ENCODE measurements around the gene CRBN.

CRBN gene

GRCh38 chr3:3119393-3119851 is 60.1 kb downstream of the CRBN start:
- H3K36me3 ChIP-seq (ENCODE audit: control insufficient read depth, insufficient read depth, low read length), result no peaks in the 10 kb centered on the region
- DNase-seq, result no peak
- no peaks in the 10 kb centered on the region for H3K27me3 ChIP-seq (replicated peaks; ENCODE audit: control insufficient read depth, insufficient read depth, low read length, poor library complexity, severe bottlenecking)
- H3K4me1 ChIP-seq (ENCODE audit: control insufficient read depth, insufficient read depth, low read length, poor library complexity, severe bottlenecking), result no peaks in the 10 kb centered on the region
- H3K9me3 ChIP-seq (ENCODE audit: control insufficient read depth, low read length), result no peaks in the 10 kb centered on the region
- no peak overlapping the region for H3K4me3 ChIP-seq (ENCODE audit: insufficient read depth, low read depth, low read length, poor library complexity, severe bottlenecking)
- H3K27ac ChIP-seq (ENCODE audit: insufficient read depth, low read length, poor library complexity, severe bottlenecking), result no peak overlapping the region

GRCh38 chr3:3117651-3118050 is 61.8 kb downstream of the CRBN start:
- H3K36me3 ChIP-seq (ENCODE audit: control insufficient read depth, insufficient read depth, low read length), result no peaks in the 10 kb centered on the region
- no peaks in the 10 kb centered on the region for H3K9me3 ChIP-seq (ENCODE audit: control insufficient read depth, low read length)
- no peaks in the 10 kb centered on the region for H3K4me1 ChIP-seq (ENCODE audit: control insufficient read depth, insufficient read depth, low read length, poor library complexity, severe bottlenecking)
- no peaks in the 10 kb centered on the region for H3K27me3 ChIP-seq (replicated peaks; ENCODE audit: control insufficient read depth, insufficient read depth, low read length, poor library complexity, severe bottlenecking)
- H3K27ac ChIP-seq (ENCODE audit: insufficient read depth, low read length, poor library complexity, severe bottlenecking), result no peak overlapping the region
- DNase-seq, result no peak
- no peak overlapping the region for H3K4me3 ChIP-seq (ENCODE audit: insufficient read depth, low read depth, low read length, poor library complexity, severe bottlenecking)

- H3K27me3 ChIP-seq (replicated peaks; ENCODE audit: control insufficient read depth, insufficient read depth, low read length, poor library complexity, severe bottlenecking), result no peaks in the 10 kb centered on the region
- DNase-seq, result no peak
- H3K36me3 ChIP-seq (ENCODE audit: control insufficient read depth, insufficient read depth, low read length), result no peaks in the 10 kb centered on the region
- peaks cover 4% of the 10 kb centered on the region for H3K4me1 ChIP-seq (ENCODE audit: control insufficient read depth, insufficient read depth, low read length, poor library complexity, severe bottlenecking)
- H3K9me3 ChIP-seq (ENCODE audit: control insufficient read depth, low read length), result no peaks in the 10 kb centered on the region
- no peak overlapping the region for H3K4me3 ChIP-seq (ENCODE audit: insufficient read depth, low read depth, low read length, poor library complexity, severe bottlenecking)
- H3K27ac ChIP-seq (ENCODE audit: insufficient read depth, low read length, poor library complexity, severe bottlenecking), result no peak overlapping the region
These were observed 66.3 kb downstream of the CRBN start for GRCh38 chr3:3113042-3113709.

GRCh38 chr3:3110749-3111361 is 68.6 kb downstream of the CRBN start:
- H3K4me1 ChIP-seq (ENCODE audit: control insufficient read depth, insufficient read depth, low read length, poor library complexity, severe bottlenecking), result peaks cover 4% of the 10 kb centered on the region
- no peaks in the 10 kb centered on the region for H3K36me3 ChIP-seq (ENCODE audit: control insufficient read depth, insufficient read depth, low read length)
- no peak for DNase-seq
- no peaks in the 10 kb centered on the region for H3K9me3 ChIP-seq (ENCODE audit: control insufficient read depth, low read length)
- H3K4me3 ChIP-seq (ENCODE audit: insufficient read depth, low read depth, low read length, poor library complexity, severe bottlenecking), result no peak overlapping the region
- no peaks in the 10 kb centered on the region for H3K27me3 ChIP-seq (replicated peaks; ENCODE audit: control insufficient read depth, insufficient read depth, low read length, poor library complexity, severe bottlenecking)
- peak overlapping the region; percentile 73 for H3K27ac ChIP-seq (ENCODE audit: insufficient read depth, low read length, poor library complexity, severe bottlenecking)

GRCh38 chr3:3110299-3110630 is 69.2 kb downstream of the CRBN start, which contains the start of gene IL5RA:
IL5RA (minus strand) TSS chr3:3110374; CDS start chr3:3104984, 5,390 bp downstream.
- DNase-seq, result peak in 1 of 3 donors; percentile 28
- Histone ChIP-seq H3K4me1 (ENCODE audit: control insufficient read depth, insufficient read depth, low read length, poor library complexity, severe bottlenecking) (peaks cover 4% of the 10 kb centered on the region), H3K9me3 (ENCODE audit: control insufficient read depth, low read length) (no peaks in the 10 kb centered on the region), H3K27me3 (replicated peaks; ENCODE audit: control insufficient read depth, insufficient read depth, low read length, poor library complexity, severe bottlenecking) (no peaks in the 10 kb centered on the region), H3K36me3 (ENCODE audit: control insufficient read depth, insufficient read depth, low read length) (no peaks in the 10 kb centered on the region), H3K27ac (ENCODE audit: insufficient read depth, low read length, poor library complexity, severe bottlenecking) (peak within 1 kb of the TSS; percentile 73), H3K4me3 (ENCODE audit: insufficient read depth, low read depth, low read length, poor library complexity, severe bottlenecking) (peak within 1 kb of the TSS; percentile 23)

GRCh38 chr3:3109407-3110298 is 69.8 kb downstream of the CRBN start:
- H3K27ac ChIP-seq (ENCODE audit: insufficient read depth, low read length, poor library complexity, severe bottlenecking), result peak overlapping the region; percentile 73
- H3K9me3 ChIP-seq (ENCODE audit: control insufficient read depth, low read length), result no peaks in the 10 kb centered on the region
- peaks cover 4% of the 10 kb centered on the region for H3K4me1 ChIP-seq (ENCODE audit: control insufficient read depth, insufficient read depth, low read length, poor library complexity, severe bottlenecking)
- H3K27me3 ChIP-seq (replicated peaks; ENCODE audit: control insufficient read depth, insufficient read depth, low read length, poor library complexity, severe bottlenecking), result no peaks in the 10 kb centered on the region
- no peak for DNase-seq
- H3K36me3 ChIP-seq (ENCODE audit: control insufficient read depth, insufficient read depth, low read length), result no peaks in the 10 kb centered on the region
- H3K4me3 ChIP-seq (ENCODE audit: insufficient read depth, low read depth, low read length, poor library complexity, severe bottlenecking), result peak overlapping the region; percentile 23

GRCh38 chr3:3107858-3108257 is 71.6 kb downstream of the CRBN start:
- no peak overlapping the region for H3K4me3 ChIP-seq (ENCODE audit: insufficient read depth, low read depth, low read length, poor library complexity, severe bottlenecking)
- no peaks in the 10 kb centered on the region for H3K36me3 ChIP-seq (ENCODE audit: control insufficient read depth, insufficient read depth, low read length)
- H3K4me1 ChIP-seq (ENCODE audit: control insufficient read depth, insufficient read depth, low read length, poor library complexity, severe bottlenecking), result peaks cover 4% of the 10 kb centered on the region
- no peak overlapping the region for H3K27ac ChIP-seq (ENCODE audit: insufficient read depth, low read length, poor library complexity, severe bottlenecking)
- no peaks in the 10 kb centered on the region for H3K9me3 ChIP-seq (ENCODE audit: control insufficient read depth, low read length)
- H3K27me3 ChIP-seq (replicated peaks; ENCODE audit: control insufficient read depth, insufficient read depth, low read length, poor library complexity, severe bottlenecking), result no peaks in the 10 kb centered on the region
- no peak for DNase-seq

- Histone ChIP-seq H3K4me1 (ENCODE audit: control insufficient read depth, insufficient read depth, low read length, poor library complexity, severe bottlenecking) (peaks cover 4% of the 10 kb centered on the region), H3K27ac (ENCODE audit: insufficient read depth, low read length, poor library complexity, severe bottlenecking) (no peak overlapping the region), H3K4me3 (ENCODE audit: insufficient read depth, low read depth, low read length, poor library complexity, severe bottlenecking) (no peak overlapping the region), H3K9me3 (ENCODE audit: control insufficient read depth, low read length) (no peaks in the 10 kb centered on the region), H3K36me3 (ENCODE audit: control insufficient read depth, insufficient read depth, low read length) (no peaks in the 10 kb centered on the region), H3K27me3 (replicated peaks; ENCODE audit: control insufficient read depth, insufficient read depth, low read length, poor library complexity, severe bottlenecking) (no peaks in the 10 kb centered on the region)
- DNase-seq, result no peak
These were observed 72.3 kb downstream of the CRBN start for GRCh38 chr3:3107181-3107580.

GRCh38 chr3:3105815-3106214 is 73.7 kb downstream of the CRBN start:
- DNase-seq, result no peak
- H3K4me3 ChIP-seq (ENCODE audit: insufficient read depth, low read depth, low read length, poor library complexity, severe bottlenecking), result no peak overlapping the region
- no peaks in the 10 kb centered on the region for H3K9me3 ChIP-seq (ENCODE audit: control insufficient read depth, low read length)
- no peaks in the 10 kb centered on the region for H3K27me3 ChIP-seq (replicated peaks; ENCODE audit: control insufficient read depth, insufficient read depth, low read length, poor library complexity, severe bottlenecking)
- H3K4me1 ChIP-seq (ENCODE audit: control insufficient read depth, insufficient read depth, low read length, poor library complexity, severe bottlenecking), result peaks cover 4% of the 10 kb centered on the region
- no peaks in the 10 kb centered on the region for H3K36me3 ChIP-seq (ENCODE audit: control insufficient read depth, insufficient read depth, low read length)
- no peak overlapping the region for H3K27ac ChIP-seq (ENCODE audit: insufficient read depth, low read length, poor library complexity, severe bottlenecking)

- H3K9me3 ChIP-seq (ENCODE audit: control insufficient read depth, low read length), result no peaks in the 10 kb centered on the region
- H3K27ac ChIP-seq (ENCODE audit: insufficient read depth, low read length, poor library complexity, severe bottlenecking), result no peak overlapping the region
- H3K4me1 ChIP-seq (ENCODE audit: control insufficient read depth, insufficient read depth, low read length, poor library complexity, severe bottlenecking), result peaks cover 4% of the 10 kb centered on the region
- no peaks in the 10 kb centered on the region for H3K27me3 ChIP-seq (replicated peaks; ENCODE audit: control insufficient read depth, insufficient read depth, low read length, poor library complexity, severe bottlenecking)
- no peak overlapping the region for H3K4me3 ChIP-seq (ENCODE audit: insufficient read depth, low read depth, low read length, poor library complexity, severe bottlenecking)
- H3K36me3 ChIP-seq (ENCODE audit: control insufficient read depth, insufficient read depth, low read length), result no peaks in the 10 kb centered on the region
- no peak for DNase-seq
These were observed 74.2 kb downstream of the CRBN start for GRCh38 chr3:3105246-3105645.

Measured in effector memory CD4-positive, alpha-beta T cell (primary cell).